OCI-LY7 (cell line): ENCODE measurements around the gene ERC1.

Experiments used
- CTCF ChIP-seq: fragments of 200-600 bp; sonication (generic); conservative IDR thresholded peaks from 2 replicates; pipeline ENCODE4 v1.5.1; 2014; ENCODE audit warnings: mild to moderate bottlenecking, antibody characterized with exemption, low read length, moderate library complexity, mixed read lengths
- EZH2phosphoT487 ChIP-seq: fragments of 200-600 bp; sonication (generic); IDR thresholded peaks from 2 replicates; pipeline ENCODE4 v1.6.1; 2018; ENCODE audit warnings: low read depth, borderline replicate concordance, mild to moderate bottlenecking, mixed run types, antibody characterized with exemption, low read length, moderate library complexity, mixed read lengths

- TF ChIP-seq CTCF (no peak), EZH2phosphoT487 (no peak)
Measured at GRCh38 chr12:1422604-1423315, 431.7 kb downstream of the ERC1 start.
